IPS DF 6.9 (cell line): ENCODE measurements around the gene ERG28.
A peak's percentile ranks its signal among the peaks of the same experiment; 100 is the strongest.

ENCODE experiments used
- DNase-seq: peaks from one replicate; pipeline ENCODE4 v3.0.0-alpha.2; 2013; ENCODE audit warnings: low read depth, low spot score
- H3K27ac ChIP-seq: one replicate; pipeline ENCODE4 v1.5.1; 2013; ENCODE audit warnings: low read length, control low read depth
- H3K27me3 ChIP-seq: 2 replicates; pipeline ENCODE4 v1.6.1; 2013; ENCODE audit warnings: mild to moderate bottlenecking, low read length; ENCODE audit not compliant: control insufficient read depth, insufficient read depth
- H3K36me3 ChIP-seq: 2 replicates; pipeline ENCODE4 v1.6.1; 2013; ENCODE audit warnings: low read length; ENCODE audit not compliant: control insufficient read depth, insufficient read depth
- H3K4me1 ChIP-seq: 2 replicates; pipeline ENCODE4 v1.6.1; 2013; ENCODE audit warnings: low read length; ENCODE audit not compliant: control insufficient read depth, insufficient read depth
- H3K4me3 ChIP-seq: 2 replicates; pipeline ENCODE4 v1.5.1; 2013; ENCODE audit warnings: mild to moderate bottlenecking, low read length
- H3K9me3 ChIP-seq: 2 replicates; pipeline ENCODE4 v1.6.1; 2013; ENCODE audit warnings: low read length, inconsistent platforms; ENCODE audit not compliant: control insufficient read depth, insufficient read depth
- WGBS: extraction: QIAGEN DNeasy Blood & Tissue Kit; methylation state at CpG from one replicate; pipeline ENCODE4 v1.1.7; 2013; ENCODE audit warnings: mixed read lengths, missing lambda C conversion rate; ENCODE audit not compliant: insufficient read length, insufficient coverage; 5-methylcytosine and 5-hydroxymethylcytosine counted together

The ERG28 gene

GRCh38 chr14:75660238-75660629 lies 442 bp downstream of the ERG28 start:
- Histone ChIP-seq H3K4me3 (peak overlapping the region; percentile 100; the same call in 1 of the 2 replicates), H3K9me3 (no peaks in the 10 kb centered on the region), H3K27me3 (no peaks in the 10 kb centered on the region), H3K4me1 (no peaks in the 10 kb centered on the region), H3K36me3 (peaks cover 2% of the 10 kb centered on the region; the same call in 1 of the 2 replicates), H3K27ac (no peak overlapping the region)
- no CpG with 5 or more reads among the region's 4 CpGs for WGBS
- DNase-seq: no peak

GRCh38 chr14:75658957-75659356 lies 1.7 kb downstream of the ERG28 start:
- Histone ChIP-seq H3K36me3 (peaks cover 2% of the 10 kb centered on the region; the same call in 1 of the 2 replicates), H3K27ac (no peak overlapping the region), H3K4me1 (no peaks in the 10 kb centered on the region), H3K27me3 (no peaks in the 10 kb centered on the region), H3K9me3 (no peaks in the 10 kb centered on the region), H3K4me3 (no peak overlapping the region)
- DNase-seq: no peak
- 100% methylated on average over 1 of the region's 2 CpGs for WGBS

- Histone ChIP-seq H3K4me3 (no peak overlapping the region), H3K4me1 (no peaks in the 10 kb centered on the region), H3K27ac (no peak overlapping the region), H3K27me3 (no peaks in the 10 kb centered on the region), H3K36me3 (peaks cover 2% of the 10 kb centered on the region; the same call in 1 of the 2 replicates), H3K9me3 (no peaks in the 10 kb centered on the region)
- WGBS: no CpG with 5 or more reads among the region's 4 CpGs
- no peak for DNase-seq
Observed at GRCh38 chr14:75657331-75657730, 3.3 kb downstream of the ERG28 start.

GRCh38 chr14:75655235-75655634 lies 5.4 kb downstream of the ERG28 start:
- H3K4me1 ChIP-seq: no peaks in the 10 kb centered on the region
- no peak overlapping the region for H3K27ac ChIP-seq
- no peaks in the 10 kb centered on the region for H3K27me3 ChIP-seq
- no peak overlapping the region for H3K4me3 ChIP-seq
- H3K36me3 ChIP-seq: peaks cover 11% of the 10 kb centered on the region; the same call in 1 of the 2 replicates
- H3K9me3 ChIP-seq: no peaks in the 10 kb centered on the region
- DNase-seq: no peak
- WGBS: no CpG with 5 or more reads among the region's 1 CpG

DNA sequence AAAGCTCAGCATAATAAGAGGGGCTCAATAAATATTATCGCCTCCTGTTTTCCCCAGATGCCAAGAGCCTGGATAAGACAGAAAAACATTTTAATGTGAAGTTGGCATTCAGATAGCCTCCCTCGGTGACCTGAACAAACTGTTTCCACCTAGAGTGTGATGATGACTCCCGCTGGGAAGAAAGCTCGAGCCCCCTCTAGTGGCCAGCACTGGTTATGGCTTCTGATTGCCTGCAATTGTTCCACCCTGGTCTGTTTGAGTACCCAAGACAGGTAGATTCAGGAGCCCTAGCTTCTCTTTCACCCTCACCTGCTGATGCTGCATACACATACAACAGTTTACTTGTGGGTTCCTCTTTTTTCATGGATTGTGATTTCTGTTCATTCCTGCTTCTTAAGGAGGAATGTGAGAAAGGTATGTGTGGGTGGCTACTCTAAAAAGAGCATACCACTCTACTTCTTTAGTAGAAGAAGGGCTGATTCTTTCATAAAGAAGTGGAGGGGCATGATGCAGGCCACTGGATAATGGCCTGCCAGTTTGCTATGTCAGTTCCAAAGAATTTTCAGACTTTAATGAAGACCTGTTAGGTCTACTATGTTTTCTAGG lies 6.4 kb downstream of the ERG28 start:
- no CpG with 5 or more reads among the region's 4 CpGs for WGBS
- Histone ChIP-seq H3K4me3 (no peak overlapping the region), H3K36me3 (peaks cover 14% of the 10 kb centered on the region; the same call in 1 of the 2 replicates), H3K4me1 (no peaks in the 10 kb centered on the region), H3K27ac (no peak overlapping the region), H3K27me3 (no peaks in the 10 kb centered on the region), H3K9me3 (no peaks in the 10 kb centered on the region)
- peak; percentile 55 for DNase-seq

- no CpG with 5 or more reads among the region's 1 CpG for WGBS
- Histone ChIP-seq H3K4me3 (no peak overlapping the region), H3K27ac (no peak overlapping the region), H3K36me3 (peaks cover 17% of the 10 kb centered on the region; the same call in 1 of the 2 replicates), H3K27me3 (no peaks in the 10 kb centered on the region), H3K9me3 (no peaks in the 10 kb centered on the region), H3K4me1 (no peaks in the 10 kb centered on the region)
- no peak for DNase-seq
Observed at GRCh38 chr14:75653563-75653962, 7.1 kb downstream of the ERG28 start.

DNA sequence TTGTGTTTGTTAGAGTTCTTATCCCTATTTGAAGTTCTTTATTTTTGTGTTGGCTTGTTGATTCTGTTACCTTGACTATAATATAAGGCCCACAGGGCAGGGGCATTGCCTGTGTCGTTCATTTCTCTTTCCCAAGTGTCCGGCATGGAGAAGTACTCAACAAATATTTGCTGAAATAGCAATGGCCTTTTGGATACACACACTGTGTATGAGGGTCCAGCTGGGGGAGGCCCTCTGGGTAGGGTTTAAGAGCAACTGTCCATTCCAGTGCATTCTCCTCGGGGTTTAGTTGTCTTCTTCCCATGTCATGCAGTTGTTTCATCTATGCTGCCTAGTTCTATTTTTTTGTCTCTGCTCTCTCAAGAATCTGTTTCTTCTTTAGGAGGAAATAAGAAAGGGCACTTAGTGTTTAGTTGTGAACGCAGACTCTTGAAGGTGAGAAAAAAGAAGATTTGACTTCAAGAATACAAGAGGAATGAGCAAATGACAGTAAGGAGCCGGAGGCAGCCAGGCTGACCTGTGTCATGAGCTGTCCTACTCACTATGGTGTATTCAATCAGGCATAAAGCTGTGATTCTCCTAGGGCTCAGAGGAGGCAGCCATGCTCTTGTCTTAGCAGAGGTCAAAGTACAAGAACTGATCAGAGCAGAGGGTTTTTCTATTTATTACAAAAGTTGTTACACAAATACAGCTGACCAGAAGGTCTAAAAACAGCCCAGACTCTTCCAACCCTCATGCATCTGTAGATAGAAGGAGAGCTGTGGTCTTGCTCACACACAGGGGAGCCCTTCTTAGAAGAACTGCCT lies 10.2 kb downstream of the ERG28 start:
- Histone ChIP-seq H3K9me3 (no peaks in the 10 kb centered on the region), H3K36me3 (peaks cover 21% of the 10 kb centered on the region; the same call in 1 of the 2 replicates), H3K27me3 (no peaks in the 10 kb centered on the region), H3K27ac (no peak overlapping the region), H3K4me3 (no peak overlapping the region), H3K4me1 (no peaks in the 10 kb centered on the region)
- DNase-seq: no peak
- WGBS: no CpG with 5 or more reads among the region's 5 CpGs

DNA sequence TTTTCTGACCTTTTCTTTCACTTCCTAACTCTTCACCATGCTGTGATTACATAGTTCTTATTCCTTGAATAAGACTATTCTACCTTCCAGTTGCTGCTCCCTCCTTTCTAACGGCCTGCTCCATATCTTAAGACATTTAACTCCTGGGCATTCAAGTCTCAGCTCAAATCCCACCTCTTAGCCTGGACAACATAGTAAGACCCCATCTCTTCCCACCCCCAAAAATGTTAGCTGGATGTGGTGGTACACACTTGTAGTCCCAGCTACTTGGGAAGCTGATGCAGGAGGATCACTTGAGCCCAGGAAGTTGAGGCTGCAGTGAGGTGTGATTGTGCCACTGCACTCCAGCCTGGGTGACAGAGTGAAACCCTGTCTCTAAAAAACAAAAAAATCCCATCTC lies 10.9 kb downstream of the ERG28 start:
- Histone ChIP-seq H3K4me1 (no peaks in the 10 kb centered on the region), H3K36me3 (peaks cover 21% of the 10 kb centered on the region; the same call in 1 of the 2 replicates), H3K27me3 (no peaks in the 10 kb centered on the region), H3K4me3 (no peak overlapping the region), H3K9me3 (no peaks in the 10 kb centered on the region), H3K27ac (no peak overlapping the region)
- no CpG with 5 or more reads among the region's 1 CpG for WGBS
- no peak for DNase-seq

DNA sequence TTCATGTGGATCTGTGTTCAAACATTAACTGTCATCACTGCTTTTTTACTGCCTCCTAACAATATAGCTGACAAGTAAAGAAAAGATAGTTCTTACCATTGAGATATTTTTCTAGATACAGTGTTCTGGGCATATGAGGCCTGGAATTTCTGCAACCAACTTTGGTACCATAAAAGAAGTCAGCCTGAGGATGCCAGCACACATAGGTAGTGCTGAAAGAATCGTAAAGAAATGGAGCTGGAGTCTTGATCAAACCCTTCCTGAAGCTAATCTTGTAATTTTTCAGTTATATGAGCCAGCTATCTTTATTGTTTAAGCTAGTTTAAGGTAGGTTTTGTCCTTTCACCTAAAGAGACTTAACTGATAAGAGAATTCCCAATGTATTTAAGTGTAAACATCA lies 11.3 kb downstream of the ERG28 start:
- Histone ChIP-seq H3K4me1 (no peaks in the 10 kb centered on the region), H3K36me3 (peaks cover 21% of the 10 kb centered on the region; the same call in 1 of the 2 replicates)

GRCh38 chr14:75648066-75648838 lies 12.4 kb downstream of the ERG28 start:
- Histone ChIP-seq H3K27me3 (no peaks in the 10 kb centered on the region), H3K4me3 (no peak overlapping the region), H3K9me3 (no peaks in the 10 kb centered on the region), H3K4me1 (no peaks in the 10 kb centered on the region), H3K27ac (no peak overlapping the region), H3K36me3 (peaks cover 21% of the 10 kb centered on the region; the same call in 1 of the 2 replicates)
- no peak for DNase-seq
- no CpG with 5 or more reads among the region's 9 CpGs for WGBS

More for the DNA sequence above, 11.3 kb downstream of the ERG28 start:
- no peak overlapping the region for H3K4me3 ChIP-seq
- H3K27me3 ChIP-seq: no peaks in the 10 kb centered on the region
- WGBS: no CpG with 5 or more reads among the region's 1 CpG
- H3K27ac ChIP-seq: no peak overlapping the region
- no peaks in the 10 kb centered on the region for H3K9me3 ChIP-seq
- no peak for DNase-seq
